NCI-H345 treated with DMSO at 0.1 percent for 48 hours (cell line): ENCODE results near the gene CDYL2.
"Not testable (repeated sequence)": the region's sequence is repeated elsewhere in the genome, so short reads cannot be mapped to it uniquely, and the experiment has no call there.

ENCODE experiments used
- DNase-seq: peaks from one replicate; lab custom pipeline; 2025; ENCODE audit not compliant: unreplicated experiment; lab: John Stamatoyannopoulos, UW

CDYL2 gene

GRCh38 chr16:80751167-80751566 is 53.2 kb downstream of the CDYL2 start:
- no peak for DNase-seq

- no peak for DNase-seq
These were observed 58.2 kb downstream of the CDYL2 start for GRCh38 chr16:80746231-80746630.

DNA sequence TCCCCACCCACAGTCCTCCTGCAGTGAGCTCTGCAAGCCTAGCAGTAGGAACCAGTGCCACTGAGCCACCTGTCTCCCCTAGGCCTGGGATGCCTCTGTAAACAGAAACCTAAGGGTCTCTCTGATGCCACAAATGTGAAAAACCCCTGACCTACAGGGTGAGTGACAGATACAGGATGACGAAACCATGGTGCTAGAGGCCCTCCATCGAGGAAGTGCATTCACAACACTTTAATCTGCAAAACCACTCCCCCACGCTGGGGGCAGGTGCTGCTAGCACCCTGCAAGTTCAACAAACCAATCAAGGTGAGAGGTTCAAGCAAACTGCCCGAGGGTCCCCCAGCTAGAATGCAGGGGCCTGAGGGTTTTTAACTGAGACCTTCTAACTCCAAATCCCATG is 59.5 kb downstream of the CDYL2 start:
- DNase-seq, result no peak

- no peak for DNase-seq
These were observed 60.6 kb downstream of the CDYL2 start for GRCh38 chr16:80743772-80744171.

GRCh38 chr16:80743273-80743672 is 61.1 kb downstream of the CDYL2 start:
- no peak for DNase-seq

GRCh38 chr16:80742331-80742730 is 62.1 kb downstream of the CDYL2 start:
- DNase-seq, result no peak

DNA sequence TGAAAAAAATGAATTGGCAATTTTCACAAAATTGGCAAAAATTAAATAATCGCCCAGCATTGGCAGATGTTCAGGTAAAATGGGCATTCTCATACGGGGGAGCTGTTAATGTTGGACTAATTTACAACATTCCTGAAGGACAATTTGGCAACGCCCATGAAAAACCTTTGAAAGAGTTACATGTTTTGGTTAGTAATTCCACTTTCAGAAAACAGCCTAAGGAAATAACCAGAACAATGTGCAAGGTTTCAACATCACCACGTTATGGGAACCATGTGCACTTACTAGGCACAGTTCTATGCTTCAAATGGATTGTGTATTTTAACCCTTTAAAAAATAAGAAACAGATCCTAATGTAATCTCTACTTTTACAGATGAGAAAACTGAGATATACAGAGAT is 62.7 kb downstream of the CDYL2 start:
- DNase-seq, result no peak

- DNase-seq, result no peak
These were observed 64.9 kb downstream of the CDYL2 start for GRCh38 chr16:80739523-80739922.

- DNase-seq, result no peak
These were observed 65.9 kb downstream of the CDYL2 start for GRCh38 chr16:80738521-80738920.

GRCh38 chr16:80735846-80736245 is 68.6 kb downstream of the CDYL2 start:
- DNase-seq, result no peak

GRCh38 chr16:80733407-80733806 is 71.0 kb downstream of the CDYL2 start:
- DNase-seq, result no peak

DNA sequence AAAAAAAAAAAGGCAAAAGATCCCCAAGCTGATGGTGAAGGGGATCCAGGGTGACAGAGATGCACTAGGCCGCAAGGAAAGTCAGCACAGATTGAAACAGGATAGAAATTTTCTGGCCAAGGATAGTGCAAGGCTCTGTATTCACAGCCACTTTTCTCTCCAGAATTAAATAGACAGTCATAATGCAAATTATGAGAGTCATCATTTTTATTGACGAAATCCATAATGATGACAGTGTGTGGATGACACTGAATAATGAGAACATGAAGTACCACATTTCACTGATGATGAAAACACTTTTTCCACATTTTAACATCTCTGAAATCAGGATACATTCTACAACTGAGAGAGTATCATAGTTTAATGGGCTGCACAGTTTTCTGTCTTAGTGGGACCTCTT is 72.5 kb downstream of the CDYL2 start:
- DNase-seq, result no peak

DNA sequence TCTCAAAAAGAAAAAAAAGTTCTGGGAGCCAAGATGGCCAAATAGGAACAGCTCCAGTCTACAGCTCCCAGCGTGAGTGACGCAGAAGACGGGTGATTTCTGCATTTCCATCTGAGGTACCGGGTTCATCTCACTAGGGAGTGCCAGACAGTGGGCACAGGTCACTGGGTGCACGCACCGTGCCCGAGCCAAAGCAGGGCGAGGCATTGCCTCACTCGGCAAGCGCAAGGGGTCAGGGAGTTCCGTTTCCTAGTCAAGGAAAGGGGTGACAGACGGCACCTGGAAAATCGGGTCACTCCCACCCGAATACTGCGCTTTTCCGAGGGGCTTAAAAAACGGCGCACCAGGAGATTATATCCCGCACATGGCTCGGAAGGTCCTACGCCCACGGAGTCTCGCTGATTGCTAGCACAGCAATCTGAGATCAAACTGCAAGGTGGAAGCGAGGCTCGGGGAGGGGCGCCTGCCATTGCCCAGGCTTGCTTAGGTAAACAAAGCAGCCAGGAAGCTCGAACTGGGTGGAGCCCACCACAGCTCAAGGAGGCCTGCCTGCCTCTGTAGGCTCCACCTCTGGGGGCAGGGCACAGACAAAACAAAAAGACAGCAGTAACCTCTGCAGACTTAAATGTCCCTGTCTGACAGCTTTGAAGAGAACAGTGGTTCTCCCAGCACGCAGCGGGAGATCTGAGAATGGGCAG is 77.2 kb downstream of the CDYL2 start:
- not testable (repeated sequence) for DNase-seq

DNA sequence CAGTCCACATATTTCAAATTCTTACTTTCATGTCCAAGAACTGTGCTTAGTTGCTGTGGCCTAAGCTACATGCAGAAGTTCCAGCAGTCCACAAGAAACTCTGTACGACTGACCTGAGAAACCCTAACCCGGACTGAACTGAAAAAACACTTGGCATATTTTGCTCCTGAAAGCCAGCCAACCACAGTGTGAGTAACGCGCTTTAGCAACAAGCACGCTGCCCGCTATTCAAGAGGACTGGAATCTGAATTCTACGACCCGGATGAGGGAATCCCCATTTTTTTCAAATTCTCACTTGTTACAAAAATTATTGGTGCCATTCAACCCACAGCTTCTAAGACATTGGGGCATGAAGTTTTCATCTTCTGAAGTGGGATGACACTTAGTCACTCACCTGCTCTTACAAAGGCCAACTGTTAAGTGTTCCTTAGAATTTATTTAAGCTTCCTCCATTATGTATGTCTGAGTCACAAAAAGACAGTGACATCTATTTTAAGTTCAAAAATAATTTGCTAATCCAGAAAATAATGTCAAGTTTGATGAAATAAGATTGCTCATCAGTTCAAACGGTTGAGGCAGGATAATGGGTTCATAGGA is 78.7 kb downstream of the CDYL2 start:
- no peak for DNase-seq

- no peak for DNase-seq
These were observed 80.4 kb downstream of the CDYL2 start for GRCh38 chr16:80723981-80724380.

DNA sequence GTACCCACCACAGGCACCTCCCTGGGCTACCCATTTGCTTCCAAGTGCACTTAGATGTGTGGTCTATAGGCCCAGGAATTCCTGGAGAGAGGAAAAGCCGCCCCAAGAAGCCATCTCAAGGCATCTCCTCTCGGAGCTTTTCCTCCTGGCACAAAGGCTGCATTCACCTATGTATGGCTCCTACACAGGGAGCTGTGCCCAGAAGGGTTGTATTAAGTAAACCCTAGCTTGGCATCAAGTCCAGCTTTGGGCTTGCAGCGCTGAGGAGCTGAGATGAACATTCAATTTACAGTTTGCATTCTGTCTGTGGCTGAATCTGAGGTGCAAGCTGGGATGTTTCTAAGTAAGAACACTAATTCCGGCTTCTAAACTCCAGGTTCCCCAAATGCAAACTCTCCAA is 81.3 kb downstream of the CDYL2 start:
- no peak for DNase-seq

DNA sequence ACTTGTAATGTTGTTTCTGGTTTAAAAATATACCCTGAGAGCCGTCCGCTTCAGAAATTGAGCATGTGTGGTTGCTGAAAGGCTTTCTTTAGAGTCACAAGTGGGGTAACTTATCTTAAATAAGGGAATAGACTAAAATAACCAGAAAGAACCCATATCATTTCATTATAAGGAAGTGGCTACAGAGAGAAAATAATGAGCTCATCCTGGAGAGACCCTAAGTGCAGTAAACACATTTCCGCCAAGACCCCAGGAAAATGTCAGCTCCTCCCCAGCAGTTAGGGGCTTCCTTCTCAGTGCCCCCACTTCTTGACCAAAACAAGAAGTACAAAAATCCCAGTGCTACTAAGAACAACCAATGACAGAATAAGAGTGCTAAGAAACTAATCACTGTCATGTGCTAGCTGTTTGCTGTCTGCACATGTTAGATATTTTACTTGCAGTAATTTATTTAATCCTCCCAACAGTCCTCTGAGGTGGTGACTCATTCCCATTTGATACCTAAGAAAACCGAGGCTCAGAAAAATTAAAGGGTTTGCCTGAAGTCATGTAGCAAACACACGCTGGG is 83.5 kb downstream of the CDYL2 start:
- DNase-seq, result no peak

- no peak for DNase-seq
These were observed 84.8 kb downstream of the CDYL2 start for GRCh38 chr16:80719573-80719972.

- no peak for DNase-seq
These were observed 85.7 kb downstream of the CDYL2 start for GRCh38 chr16:80718480-80719220.

- DNase-seq, result no peak
These were observed 86.8 kb downstream of the CDYL2 start for GRCh38 chr16:80717611-80718010.

DNA sequence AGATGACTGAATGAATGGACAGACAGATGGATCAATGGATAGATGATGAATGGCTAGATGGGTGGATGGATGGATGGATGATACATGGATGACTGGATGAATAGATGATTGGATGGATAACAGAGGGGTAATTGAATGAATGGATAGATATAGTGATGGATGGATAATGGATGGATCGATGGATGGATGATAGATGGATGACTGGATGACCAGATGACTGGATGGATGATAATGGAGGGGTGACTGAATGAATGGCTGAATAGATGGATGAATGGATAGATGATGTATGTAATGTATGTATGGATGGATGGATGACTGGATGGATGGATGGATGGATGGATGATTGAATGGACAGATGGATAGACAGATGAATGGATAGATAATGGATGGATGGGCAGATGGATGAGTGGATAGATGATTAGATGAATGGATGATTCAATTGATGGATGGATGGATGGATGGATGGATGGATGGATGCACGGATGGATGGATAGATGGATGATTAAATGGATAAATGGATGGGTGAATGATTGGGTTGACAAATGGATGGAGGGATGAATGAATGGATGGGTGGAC is 87.7 kb downstream of the CDYL2 start:
- no peak for DNase-seq

DNA sequence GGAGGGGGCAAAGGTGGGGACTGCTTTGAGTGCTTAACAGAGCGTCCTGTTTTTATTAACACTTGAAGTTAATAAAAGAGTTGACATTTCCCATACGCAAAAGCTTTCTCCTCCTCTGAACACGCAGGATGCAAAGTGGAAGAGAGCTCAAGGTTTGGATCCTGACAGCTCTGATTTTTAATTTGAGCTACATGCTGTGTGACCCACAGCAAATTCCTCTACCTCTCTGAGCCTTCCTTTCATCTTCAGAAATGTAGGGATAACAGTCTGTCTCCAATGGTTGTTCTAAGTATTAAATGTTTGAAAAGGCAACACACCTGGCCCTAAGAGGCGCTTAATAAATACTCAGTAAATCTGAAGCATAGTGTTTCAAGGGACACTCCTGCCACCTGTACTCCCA is 93.0 kb downstream of the CDYL2 start:
- no peak for DNase-seq
